ENCODE data around the gene CHMP3.

The CHMP3 gene

GRCh38 chr2:86468162-86469033 lies 94.8 kb downstream of the CHMP3 start:
- Histone ChIP-seq H2BK120ac (ENCODE audit: low read depth, low read length) (no peak overlapping the region), H3K27ac (ENCODE audit: low read depth, low read length) (no peak overlapping the region), H3K36me3 (ENCODE audit: control insufficient read depth, insufficient read depth, low read length) (peaks cover 3% of the 10 kb centered on the region), H3K18ac (ENCODE audit: low read length) (no peak overlapping the region), H3K9ac (ENCODE audit: low read length) (no peak overlapping the region), H2BK15ac (replicated peaks; ENCODE audit: low read depth) (no peak overlapping the region), H3K4me1 (ENCODE audit: control insufficient read depth, low read depth, low read length) (no peaks in the 10 kb centered on the region), H3K4me2 (ENCODE audit: low read length) (no peak overlapping the region), H4K8ac (ENCODE audit: low read depth, low read length) (no peak overlapping the region), H3K79me1 (ENCODE audit: low read length) (peaks cover 1% of the 10 kb centered on the region), H4K5ac (ENCODE audit: low read length) (no peak overlapping the region), H2BK5ac (ENCODE audit: low read length) (no peak overlapping the region), H3K4ac (ENCODE audit: low read depth, low read length) (no peak overlapping the region), H3K56ac (ENCODE audit: low read length) (no peak overlapping the region), H3K79me2 (ENCODE audit: control insufficient read depth, insufficient read depth, low read length) (no peaks in the 10 kb centered on the region), H2AK5ac (ENCODE audit: low read length) (no peak overlapping the region), H3K23ac (ENCODE audit: low read length) (no peak overlapping the region), H3K4me3 (ENCODE audit: low read length) (no peak overlapping the region), H3K27me3 (ENCODE audit: insufficient read depth, low read length, poor library complexity) (no peaks in the 10 kb centered on the region)
- DNase-seq, result no peak
- no CpG with 5 or more reads among the region's 7 CpGs for WGBS (ENCODE audit: extremely low coverage, insufficient coverage, low lambda C conversion rate)

DNA sequence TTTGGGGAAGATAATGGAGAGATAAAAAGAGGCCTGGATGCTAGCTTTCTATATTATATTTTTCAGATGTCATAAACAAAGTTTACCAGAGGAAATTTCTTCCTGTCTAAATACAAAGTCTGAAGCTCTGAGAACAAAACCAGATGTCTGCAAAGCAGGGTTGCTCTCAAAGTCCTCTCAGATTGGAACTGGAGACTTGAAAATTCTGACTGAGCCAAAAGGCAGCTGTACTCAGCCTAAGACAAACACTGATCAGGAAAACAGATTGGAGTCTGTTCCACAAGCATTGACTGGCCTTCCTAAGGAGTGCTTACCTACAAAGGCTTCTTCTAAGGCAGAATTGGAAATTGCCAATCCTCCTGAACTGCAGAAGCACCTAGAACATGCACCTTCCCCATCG lies 96.9 kb downstream of the CHMP3 start:
- Histone ChIP-seq H3K4ac (ENCODE audit: low read depth, low read length) (no peak overlapping the region), H2BK15ac (replicated peaks; ENCODE audit: low read depth) (no peak overlapping the region), H2AK5ac (ENCODE audit: low read length) (no peak overlapping the region), H2BK120ac (ENCODE audit: low read depth, low read length) (no peak overlapping the region), H3K79me1 (ENCODE audit: low read length) (peaks cover 1% of the 10 kb centered on the region), H3K4me2 (ENCODE audit: low read length) (no peak overlapping the region), H3K4me1 (ENCODE audit: control insufficient read depth, low read depth, low read length) (no peaks in the 10 kb centered on the region), H3K36me3 (ENCODE audit: control insufficient read depth, insufficient read depth, low read length) (peaks cover 3% of the 10 kb centered on the region), H3K18ac (ENCODE audit: low read length) (no peak overlapping the region), H2BK5ac (ENCODE audit: low read length) (no peak overlapping the region), H3K4me3 (ENCODE audit: low read length) (no peak overlapping the region), H3K9ac (ENCODE audit: low read length) (no peak overlapping the region), H3K27ac (ENCODE audit: low read depth, low read length) (no peak overlapping the region), H3K56ac (ENCODE audit: low read length) (no peak overlapping the region), H4K5ac (ENCODE audit: low read length) (no peak overlapping the region), H3K79me2 (ENCODE audit: control insufficient read depth, insufficient read depth, low read length) (no peaks in the 10 kb centered on the region), H3K23ac (ENCODE audit: low read length) (no peak overlapping the region), H3K27me3 (ENCODE audit: insufficient read depth, low read length, poor library complexity) (no peaks in the 10 kb centered on the region), H4K8ac (ENCODE audit: low read depth, low read length) (no peak overlapping the region)
- no CpG with 5 or more reads among the region's 1 CpG for WGBS (ENCODE audit: extremely low coverage, insufficient coverage, low lambda C conversion rate)
- DNase-seq, result no peak

GRCh38 chr2:86464652-86465051 lies 98.6 kb downstream of the CHMP3 start:
- WGBS (ENCODE audit: extremely low coverage, insufficient coverage, low lambda C conversion rate), result no CpG with 5 or more reads among the region's 3 CpGs
- peaks cover 3% of the 10 kb centered on the region for H3K36me3 ChIP-seq (ENCODE audit: control insufficient read depth, insufficient read depth, low read length)
- H3K27ac ChIP-seq (ENCODE audit: low read depth, low read length), result no peak overlapping the region

DNA sequence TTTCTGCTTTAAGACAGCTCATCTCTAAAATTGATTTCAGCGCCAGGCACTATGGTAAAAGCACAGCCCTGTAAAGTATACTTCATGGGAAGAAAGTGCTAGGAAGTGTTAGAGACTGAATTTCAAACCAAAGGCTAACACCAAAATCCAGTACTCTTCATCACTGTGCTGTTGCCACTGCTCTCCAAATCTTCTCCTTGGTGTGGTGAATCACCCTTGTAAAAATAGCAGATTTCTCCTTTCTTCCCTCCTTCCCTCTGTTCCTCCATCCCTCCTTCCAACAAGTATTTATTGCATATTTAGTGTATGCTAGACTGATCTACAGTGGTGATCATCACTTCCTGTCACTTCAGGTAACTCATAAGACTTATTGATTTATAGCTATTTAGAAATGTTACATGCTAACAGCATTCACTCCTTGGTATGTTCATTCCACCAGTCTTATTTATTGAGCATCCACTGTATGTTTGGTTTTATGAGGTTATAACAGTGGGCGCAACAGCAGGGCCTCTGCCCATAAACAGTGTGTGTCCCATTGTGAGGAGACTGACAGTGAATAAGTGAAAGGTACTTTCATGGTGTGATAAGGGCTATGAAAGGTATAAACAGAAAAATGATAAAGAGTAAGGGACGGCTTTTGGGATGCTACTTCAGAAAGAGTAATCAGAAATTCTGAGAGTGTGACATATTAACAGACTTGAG lies 102.0 kb downstream of the CHMP3 start:
- no peaks in the 10 kb centered on the region for H3K4me1 ChIP-seq (ENCODE audit: control insufficient read depth, low read depth, low read length)
- no peak overlapping the region for H3K23ac ChIP-seq (ENCODE audit: low read length)
- H3K4me3 ChIP-seq (ENCODE audit: low read length), result no peak overlapping the region
- no peaks in the 10 kb centered on the region for H3K79me2 ChIP-seq (ENCODE audit: control insufficient read depth, insufficient read depth, low read length)
- H3K18ac ChIP-seq (ENCODE audit: low read length), result no peak overlapping the region
- H2AK5ac ChIP-seq (ENCODE audit: low read length), result no peak overlapping the region
- H3K27me3 ChIP-seq (ENCODE audit: insufficient read depth, low read length, poor library complexity), result no peaks in the 10 kb centered on the region
- H3K27ac ChIP-seq (ENCODE audit: low read depth, low read length), result no peak overlapping the region
- no peak overlapping the region for H3K4me2 ChIP-seq (ENCODE audit: low read length)
- no peak overlapping the region for H2BK5ac ChIP-seq (ENCODE audit: low read length)
- H3K36me3 ChIP-seq (ENCODE audit: control insufficient read depth, insufficient read depth, low read length), result peaks cover 2% of the 10 kb centered on the region
- WGBS (ENCODE audit: extremely low coverage, insufficient coverage, low lambda C conversion rate), result no CpG with 5 or more reads among the region's 3 CpGs
- no peak overlapping the region for H4K8ac ChIP-seq (ENCODE audit: low read depth, low read length)
- no peak overlapping the region for H3K56ac ChIP-seq (ENCODE audit: low read length)
- no peak for DNase-seq
- no peak overlapping the region for H3K9ac ChIP-seq (ENCODE audit: low read length)
- no peak overlapping the region for H2BK120ac ChIP-seq (ENCODE audit: low read depth, low read length)
- H2BK15ac ChIP-seq (replicated peaks; ENCODE audit: low read depth), result no peak overlapping the region
- H4K5ac ChIP-seq (ENCODE audit: low read length), result no peak overlapping the region
- no peaks in the 10 kb centered on the region for H3K79me1 ChIP-seq (ENCODE audit: low read length)
- H3K4ac ChIP-seq (ENCODE audit: low read depth, low read length), result no peak overlapping the region

More at GRCh38 chr2:86464652-86465051, 98.6 kb downstream of the CHMP3 start:
- Histone ChIP-seq H3K79me1 (ENCODE audit: low read length) (peaks cover 1% of the 10 kb centered on the region), H3K9ac (ENCODE audit: low read length) (no peak overlapping the region), H3K4me1 (ENCODE audit: control insufficient read depth, low read depth, low read length) (no peaks in the 10 kb centered on the region), H2BK15ac (replicated peaks; ENCODE audit: low read depth) (no peak overlapping the region), H2AK5ac (ENCODE audit: low read length) (no peak overlapping the region), H3K79me2 (ENCODE audit: control insufficient read depth, insufficient read depth, low read length) (no peaks in the 10 kb centered on the region), H3K4ac (ENCODE audit: low read depth, low read length) (no peak overlapping the region), H3K4me2 (ENCODE audit: low read length) (no peak overlapping the region), H3K4me3 (ENCODE audit: low read length) (no peak overlapping the region), H3K56ac (ENCODE audit: low read length) (no peak overlapping the region), H4K5ac (ENCODE audit: low read length) (no peak overlapping the region), H3K18ac (ENCODE audit: low read length) (no peak overlapping the region), H3K27me3 (ENCODE audit: insufficient read depth, low read length, poor library complexity) (no peaks in the 10 kb centered on the region), H2BK120ac (ENCODE audit: low read depth, low read length) (no peak overlapping the region), H3K23ac (ENCODE audit: low read length) (no peak overlapping the region), H2BK5ac (ENCODE audit: low read length) (no peak overlapping the region), H4K8ac (ENCODE audit: low read depth, low read length) (no peak overlapping the region)
- no peak for DNase-seq

DNA sequence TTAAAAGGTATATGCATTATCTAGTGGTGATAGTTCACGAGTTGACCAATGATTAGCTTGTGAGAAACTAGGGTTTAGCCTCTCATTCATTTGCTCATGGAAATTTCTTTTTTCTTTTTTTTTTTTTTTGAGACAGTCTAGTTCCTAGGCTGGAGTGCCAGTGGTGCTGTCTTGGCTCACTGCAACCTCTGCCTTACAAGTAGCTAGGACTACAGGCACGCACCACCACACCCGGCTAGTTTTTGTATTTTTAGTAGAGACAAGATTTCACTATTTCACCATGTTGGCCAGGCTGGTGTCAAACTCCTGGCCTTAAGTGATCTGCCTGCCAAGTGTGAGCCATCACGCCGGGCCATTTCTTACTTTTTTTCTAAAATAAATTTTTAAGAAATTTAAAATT lies 108.1 kb downstream of the CHMP3 start:
- H2BK5ac ChIP-seq (ENCODE audit: low read length), result no peak overlapping the region
- no peak overlapping the region for H3K27ac ChIP-seq (ENCODE audit: low read depth, low read length)
- H3K4me2 ChIP-seq (ENCODE audit: low read length), result no peak overlapping the region
- DNase-seq, result no peak
- H3K79me1 ChIP-seq (ENCODE audit: low read length), result no peaks in the 10 kb centered on the region
- H2BK15ac ChIP-seq (replicated peaks; ENCODE audit: low read depth), result no peak overlapping the region
- H3K4ac ChIP-seq (ENCODE audit: low read depth, low read length), result no peak overlapping the region
- no peak overlapping the region for H4K5ac ChIP-seq (ENCODE audit: low read length)
- H3K9ac ChIP-seq (ENCODE audit: low read length), result no peak overlapping the region
- no peak overlapping the region for H2AK5ac ChIP-seq (ENCODE audit: low read length)
- no peaks in the 10 kb centered on the region for H3K79me2 ChIP-seq (ENCODE audit: control insufficient read depth, insufficient read depth, low read length)
- H3K4me3 ChIP-seq (ENCODE audit: low read length), result no peak overlapping the region
- no peak overlapping the region for H3K18ac ChIP-seq (ENCODE audit: low read length)
- no peak overlapping the region for H3K23ac ChIP-seq (ENCODE audit: low read length)
- no peaks in the 10 kb centered on the region for H3K27me3 ChIP-seq (ENCODE audit: insufficient read depth, low read length, poor library complexity)
- H2BK120ac ChIP-seq (ENCODE audit: low read depth, low read length), result no peak overlapping the region
- no peak overlapping the region for H3K56ac ChIP-seq (ENCODE audit: low read length)
- peaks cover 2% of the 10 kb centered on the region for H3K36me3 ChIP-seq (ENCODE audit: control insufficient read depth, insufficient read depth, low read length)
- H4K8ac ChIP-seq (ENCODE audit: low read depth, low read length), result no peak overlapping the region
- WGBS (ENCODE audit: extremely low coverage, insufficient coverage, low lambda C conversion rate), result no CpG with 5 or more reads among the region's 5 CpGs
- no peaks in the 10 kb centered on the region for H3K4me1 ChIP-seq (ENCODE audit: control insufficient read depth, low read depth, low read length)

All from mesendoderm (in vitro differentiated cells).